NT2/D1 (cell line): ENCODE measurements around the gene HES4.

Experiments
- DNase-seq: peaks from one replicate; pipeline ENCODE4 v3.0.0-alpha.2; 2011; ENCODE audit warnings: low read depth, low spot score
- H3K27me3 ChIP-seq: 2 replicates; pipeline ENCODE4 v1.6.0; 2011; ENCODE audit warnings: mild to moderate bottlenecking; ENCODE audit not compliant: insufficient read length, insufficient read depth
- H3K36me3 ChIP-seq: 2 replicates; pipeline ENCODE4 v1.6.1; 2011; ENCODE audit warnings: mild to moderate bottlenecking, low read length, mixed read lengths; ENCODE audit not compliant: insufficient read depth, insufficient read length
- H3K4me1 ChIP-seq: 2 replicates; pipeline ENCODE4 v1.5.1; 2011; ENCODE audit not compliant: insufficient read depth, insufficient read length
- H3K4me3 ChIP-seq: 2 replicates; pipeline ENCODE4 v1.5.1; 2011; ENCODE audit warnings: low read depth; ENCODE audit not compliant: insufficient read length
- H3K9ac ChIP-seq: 2 replicates; pipeline ENCODE4 v1.6.0; 2011; ENCODE audit warnings: low read depth; ENCODE audit not compliant: insufficient read length
- H3K9me3 ChIP-seq: 2 replicates; pipeline ENCODE4 v1.5.1; 2011; ENCODE audit warnings: mild to moderate bottlenecking, low read length; ENCODE audit not compliant: insufficient read depth
- SUZ12 ChIP-seq: IDR thresholded peaks from 2 replicates; pipeline ENCODE4 v1.6.1; 2011; ENCODE audit not compliant: insufficient read length, insufficient read depth; ENCODE audit errors: extremely low read depth
- YY1 ChIP-seq: IDR thresholded peaks from 2 replicates; pipeline ENCODE4 v1.6.1; 2011; ENCODE audit not compliant: insufficient read length, insufficient read depth
- ZNF274 ChIP-seq: IDR thresholded peaks from 2 replicates; pipeline ENCODE4 v1.6.1; 2011; ENCODE audit warnings: mild to moderate bottlenecking, low read depth, low read length

HES4 gene

GRCh38 chr1:981955-982558, 17.8 kb downstream of the HES4 start, which contains the start of gene PERM1:
Gene PERM1, minus strand, starts transcription at chr1:982093. Its CDS starts 1,064 bp downstream, at chr1:981029.
- H3K4me3 ChIP-seq = no peak within 1 kb of the TSS
- peaks cover 18% of the 10 kb centered on the region for H3K27me3 ChIP-seq
- no peak for TF ChIP-seq SUZ12
- no peak for TF ChIP-seq YY1
- TF ChIP-seq ZNF274 = no peak
- DNase-seq = no peak
- H3K9me3 ChIP-seq = no peaks in the 10 kb centered on the region
- H3K4me1 ChIP-seq = no peaks in the 10 kb centered on the region
- H3K36me3 ChIP-seq = no peaks in the 10 kb centered on the region
- H3K9ac ChIP-seq = no peak within 1 kb of the TSS

- no peak for DNase-seq
- H3K36me3 ChIP-seq = no peaks in the 10 kb centered on the region
- no peak for TF ChIP-seq SUZ12
- TF ChIP-seq YY1 = no peak
- TF ChIP-seq ZNF274 = no peak
- H3K9me3 ChIP-seq = no peaks in the 10 kb centered on the region
- H3K27me3 ChIP-seq = peaks cover 18% of the 10 kb centered on the region
- H3K4me3 ChIP-seq = no peak overlapping the region
- H3K4me1 ChIP-seq = no peaks in the 10 kb centered on the region
- H3K9ac ChIP-seq = no peak overlapping the region
Observed at GRCh38 chr1:981491-981954, 18.4 kb downstream of the HES4 start.

- Histone ChIP-seq H3K4me1 (peaks cover 2% of the 10 kb centered on the region), H3K9me3 (no peaks in the 10 kb centered on the region), H3K36me3 (no peaks in the 10 kb centered on the region), H3K9ac (no peak overlapping the region), H3K27me3 (peaks cover 18% of the 10 kb centered on the region), H3K4me3 (no peak overlapping the region)
- no peak for DNase-seq
- TF ChIP-seq SUZ12 (no peak), ZNF274 (no peak), YY1 (no peak)
Observed at GRCh38 chr1:980602-981395, 19.1 kb downstream of the HES4 start.

GRCh38 chr1:980137-980571, 19.7 kb downstream of the HES4 start:
- Histone ChIP-seq H3K9ac (no peak overlapping the region), H3K4me3 (no peak overlapping the region), H3K4me1 (peaks cover 2% of the 10 kb centered on the region), H3K9me3 (no peaks in the 10 kb centered on the region), H3K36me3 (no peaks in the 10 kb centered on the region), H3K27me3 (peaks cover 12% of the 10 kb centered on the region)
- DNase-seq = no peak
- no peak for TF ChIP-seq SUZ12
- no peak for TF ChIP-seq ZNF274
- no peak for TF ChIP-seq YY1

- no peak for DNase-seq
- no peak overlapping the region for H3K4me3 ChIP-seq
- peaks cover 11% of the 10 kb centered on the region for H3K27me3 ChIP-seq
- no peak overlapping the region for H3K9ac ChIP-seq
- no peak for TF ChIP-seq SUZ12
- H3K36me3 ChIP-seq = no peaks in the 10 kb centered on the region
- H3K9me3 ChIP-seq = no peaks in the 10 kb centered on the region
- H3K4me1 ChIP-seq = peaks cover 2% of the 10 kb centered on the region
Observed at GRCh38 chr1:979744-980072, 20.2 kb downstream of the HES4 start.

- H3K9ac ChIP-seq = no peak overlapping the region
- peaks cover 2% of the 10 kb centered on the region for H3K4me1 ChIP-seq
- TF ChIP-seq ZNF274 (no peak), SUZ12 (no peak), YY1 (no peak)
- H3K9me3 ChIP-seq = no peaks in the 10 kb centered on the region
- H3K4me3 ChIP-seq = no peak overlapping the region
- no peak for DNase-seq
- H3K36me3 ChIP-seq = no peaks in the 10 kb centered on the region
- H3K27me3 ChIP-seq = peaks cover 11% of the 10 kb centered on the region
Observed at GRCh38 chr1:978835-979743, 20.8 kb downstream of the HES4 start.
